HPDE6-E6E7 (cell line): ENCODE results near the gene OBP2A.

Source experiments
- DNase-seq: peaks from one replicate; pipeline ENCODE4 v3.0.0; 2011; ENCODE audit warnings: missing footprints; ENCODE audit errors: extremely low spot score

The OBP2A gene

GRCh38 chr9:135551456-135551855 lies 5.5 kb downstream of the OBP2A start:
- DNase-seq: no peak

DNA sequence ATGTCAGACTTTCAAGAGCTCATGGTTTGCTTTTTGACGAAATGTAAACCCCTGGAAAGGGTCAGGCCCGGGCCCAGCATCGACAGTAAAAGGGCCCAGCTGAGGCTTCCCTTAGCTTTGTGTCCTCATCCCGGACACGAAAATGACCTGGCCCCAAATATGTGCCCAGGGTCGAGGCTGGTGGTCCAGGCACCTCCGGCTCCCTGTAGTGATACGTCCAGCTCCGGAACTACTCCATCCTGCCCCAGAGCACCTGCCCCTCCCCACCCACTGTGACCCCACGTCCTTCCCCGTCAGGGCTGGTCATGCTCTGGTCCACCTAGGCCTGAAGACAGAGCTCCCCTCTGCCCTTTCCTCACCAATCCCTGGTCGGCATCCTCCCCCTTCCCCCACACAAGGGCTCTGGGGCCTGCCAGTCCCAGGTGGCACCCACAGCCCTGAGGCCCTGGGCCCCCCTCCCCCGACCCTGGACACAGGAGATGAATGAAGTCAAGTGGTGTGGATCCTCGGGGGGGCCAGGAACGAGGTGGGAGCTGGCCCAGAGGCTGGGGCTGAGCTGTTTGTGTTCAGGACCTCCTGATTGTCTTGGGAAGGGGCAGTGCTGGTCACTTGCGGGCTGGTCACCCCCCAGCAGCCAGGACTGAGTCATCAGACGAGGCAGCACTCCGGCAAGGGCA lies 6.2 kb downstream of the OBP2A start:
- no peak for DNase-seq

DNA sequence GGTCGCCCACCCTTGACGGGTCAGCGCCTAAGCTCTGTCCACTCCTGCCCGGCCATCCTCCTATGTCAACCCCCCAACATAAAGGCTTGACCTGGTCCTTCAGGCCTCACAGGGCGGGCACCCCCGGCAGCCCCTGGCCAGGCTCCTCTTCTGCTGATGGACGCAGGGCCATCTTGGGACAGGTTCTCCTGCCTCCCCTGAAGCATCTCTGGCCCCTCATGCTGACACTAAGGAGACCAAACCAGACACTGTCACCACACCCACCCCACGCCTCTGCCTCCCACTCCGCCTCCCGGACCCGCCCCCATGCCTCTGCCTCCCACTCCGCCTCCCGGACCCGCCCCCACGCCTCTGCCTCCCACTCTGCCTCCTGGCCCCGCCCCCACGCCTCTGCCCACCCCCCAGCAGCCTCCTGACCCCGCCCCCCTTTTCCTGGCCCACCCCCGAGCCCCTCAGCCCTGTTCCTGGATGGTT lies 6.8 kb downstream of the OBP2A start:
- DNase-seq: no peak

- no peak for DNase-seq
Measured at GRCh38 chr9:135554718-135555117, 8.8 kb downstream of the OBP2A start.

- DNase-seq: no peak
Measured at GRCh38 chr9:135555203-135555602, 9.3 kb downstream of the OBP2A start.

GRCh38 chr9:135555910-135556309 lies 10.0 kb downstream of the OBP2A start:
- no peak for DNase-seq

- no peak for DNase-seq
Measured at GRCh38 chr9:135559606-135560005, 13.7 kb downstream of the OBP2A start.

DNA sequence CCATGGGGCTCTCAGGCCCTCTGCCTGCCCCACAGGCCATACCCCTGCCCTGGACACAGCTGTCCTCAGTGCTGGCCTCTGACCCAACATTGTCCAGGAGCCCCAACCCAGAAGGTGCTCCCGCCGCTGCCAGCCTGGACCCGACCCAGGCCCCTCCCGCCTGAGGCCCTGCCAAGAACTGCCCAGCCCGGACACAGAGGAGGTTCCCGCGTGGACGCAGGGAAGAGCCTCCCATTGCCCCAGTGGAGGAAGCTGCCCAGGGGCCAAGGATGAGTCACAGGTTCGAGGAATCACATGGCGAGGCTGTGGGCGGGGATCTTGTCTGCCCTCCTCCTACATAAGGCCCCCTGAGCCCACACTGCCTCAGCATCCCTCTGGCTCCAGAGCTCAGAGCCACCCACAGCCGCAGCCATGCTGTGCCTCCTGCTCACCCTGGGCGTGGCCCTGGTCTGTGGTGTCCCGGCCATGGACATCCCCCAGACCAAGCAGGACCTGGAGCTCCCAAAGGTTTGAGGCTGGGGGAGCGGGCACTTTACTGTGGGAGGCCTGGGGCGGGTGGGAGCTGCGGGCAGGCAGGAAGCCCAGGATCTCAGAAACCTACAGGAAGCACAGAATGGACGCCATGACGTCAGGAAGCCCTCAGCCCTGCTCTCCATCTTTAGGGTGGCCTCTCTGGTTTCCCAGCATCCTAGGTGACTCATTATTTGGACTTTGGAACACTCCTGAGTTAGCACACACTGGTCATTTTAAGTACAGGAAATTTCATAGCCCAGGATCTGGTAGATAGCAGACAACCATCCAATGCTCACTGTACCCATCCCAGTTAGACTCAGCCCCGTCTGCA lies 15.7 kb downstream of the OBP2A start, which contains the start of gene PAEP:
Gene PAEP (plus strand): TSS at position 366 of the 844 bp plus-strand sequence.
- DNase-seq: no peak

GRCh38 chr9:135562235-135562745 lies 16.4 kb downstream of the OBP2A start:
- DNase-seq: no peak

DNA sequence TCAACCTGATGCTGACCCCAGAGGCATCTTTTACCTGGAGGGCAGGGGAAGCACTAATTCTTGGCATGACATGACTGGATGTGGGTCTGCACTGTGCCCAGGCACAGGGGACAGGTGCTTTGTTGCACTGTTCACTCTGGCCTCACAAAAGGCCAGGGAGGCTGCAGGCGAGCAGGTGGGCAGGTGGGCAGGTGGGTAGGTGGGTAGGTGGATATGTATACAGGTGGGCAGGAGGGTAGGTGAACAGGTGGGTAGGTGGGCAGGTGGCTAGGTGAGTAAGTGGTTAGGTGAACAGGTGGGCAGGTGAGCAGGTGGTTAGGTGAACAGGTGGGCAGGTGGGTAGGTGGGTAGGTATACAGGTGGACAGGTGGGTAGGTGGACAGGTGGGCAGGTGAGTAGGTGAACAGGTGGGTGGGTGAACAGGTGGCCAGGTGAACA lies 17.1 kb downstream of the OBP2A start:
- DNase-seq: no peak

GRCh38 chr9:135563858-135564257 lies 17.9 kb downstream of the OBP2A start:
- DNase-seq: no peak

- DNase-seq: no peak
Measured at GRCh38 chr9:135565141-135565628, 19.3 kb downstream of the OBP2A start.

GRCh38 chr9:135565636-135566035 lies 19.7 kb downstream of the OBP2A start:
- no peak for DNase-seq

GRCh38 chr9:135566552-135566951 lies 20.6 kb downstream of the OBP2A start:
- no peak for DNase-seq

GRCh38 chr9:135567311-135567710 lies 21.4 kb downstream of the OBP2A start:
- DNase-seq: no peak

GRCh38 chr9:135568026-135568425 lies 22.1 kb downstream of the OBP2A start:
- DNase-seq: no peak

DNA sequence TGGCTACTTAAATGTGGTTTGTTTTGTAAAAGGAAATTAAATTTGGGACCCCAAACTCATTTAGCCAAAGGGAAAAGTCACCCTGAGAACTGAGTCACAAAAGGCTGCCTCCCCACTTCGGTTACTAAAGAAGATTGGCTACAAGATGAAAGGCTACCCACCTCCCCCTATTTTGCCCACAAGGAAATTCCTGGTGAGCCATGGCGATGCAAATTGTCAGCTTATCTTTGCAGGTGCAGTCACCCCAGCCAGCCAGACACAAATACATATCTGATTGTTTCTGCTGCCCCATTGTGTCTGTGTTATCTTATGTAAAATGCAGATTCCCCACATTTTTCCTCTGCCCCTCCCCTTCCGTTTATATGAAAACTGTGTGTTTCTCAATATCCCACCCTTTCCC lies 24.5 kb downstream of the OBP2A start:
- no peak for DNase-seq

GRCh38 chr9:135572233-135572632 lies 26.3 kb downstream of the OBP2A start:
- DNase-seq: no peak

- no peak for DNase-seq
Measured at GRCh38 chr9:135573124-135573523, 27.2 kb downstream of the OBP2A start.

- no peak for DNase-seq
Measured at GRCh38 chr9:135574331-135574730, 28.4 kb downstream of the OBP2A start.

GRCh38 chr9:135574943-135575342 lies 29.0 kb downstream of the OBP2A start:
- no peak for DNase-seq

GRCh38 chr9:135575995-135576631 lies 30.2 kb downstream of the OBP2A start:
- no peak for DNase-seq
